Measurements from ENCODE around the gene ALS2CL. TPM values are rescaled to one million over a fixed set of nuclear protein-coding genes. Genes with fewer than 3 reads are reported as not detected.

The ALS2CL gene
- total RNA-seq, 3 donors from 2014 or later (not counting 1 experiment from before 2014, with no cell fraction given): 0.07 to 1.3 (median 0.70) TPM

- ATAC-seq (no peak), DNase-seq (peak in 1 of 2 donors; percentile 26)
- 95% methylated on average over 4 of the region's 4 CpGs for WGBS (ENCODE audit: insufficient coverage)
- Mint-ChIP-seq H3K4me3 (peak overlapping the region; percentile 28), H3K36me3 (no peaks in the 10 kb centered on the region), H3K27ac (no peak overlapping the region), H3K4me1 (peaks cover 4 to 32% of the 10 kb centered on the region in 2 donors), H3K27me3 (ENCODE audit: low read depth in 2 of 2) (peaks cover 0 to 19% of the 10 kb centered on the region in 2 donors), H3K9me3 (no peaks in the 10 kb centered on the region)
- no peak overlapping the region for H3K4me3 ChIP-seq (ENCODE audit: low read length)
- intact Hi-C loops (cut with micrococcal nuclease): no loop called here
- H3K27ac ChIP-seq (ENCODE audit: low read length): no peak overlapping the region
- peaks cover 13% of the 10 kb centered on the region for H3K27me3 ChIP-seq (ENCODE audit: control insufficient read depth, insufficient read depth, low read length)
- no peak for TF ChIP-seq CTCF (IDR thresholded peaks at IDR 0.05)
- H3K9me3 ChIP-seq (ENCODE audit: control insufficient read depth, insufficient read depth, low read length): no peaks in the 10 kb centered on the region
- peaks cover 41% of the 10 kb centered on the region for H3K4me1 ChIP-seq (ENCODE audit: control insufficient read depth, insufficient read depth, low read length)
- no peaks in the 10 kb centered on the region for H3K36me3 ChIP-seq (ENCODE audit: control insufficient read depth, insufficient read depth, low read length)
Observed at GRCh38 chr3:46695962-46696894, 2.7 kb upstream of the ALS2CL start.

- peak; percentile 19 for TF ChIP-seq CTCF (IDR thresholded peaks at IDR 0.05)
- whole genome bisulfite sequencing (ENCODE audit: insufficient coverage): 43% methylated on average over 11 of the region's 11 CpGs
- Mint-ChIP-seq H3K9me3 (no peaks in the 10 kb centered on the region), H3K27ac (peak overlapping the region in 1 of 2 donors; percentile 38), H3K27me3 (ENCODE audit: low read depth in 2 of 2) (peaks cover 0 to 17% of the 10 kb centered on the region in 2 donors), H3K4me3 (peak overlapping the region; percentile 28), H3K4me1 (peaks cover 4 to 32% of the 10 kb centered on the region in 2 donors), H3K36me3 (no peaks in the 10 kb centered on the region)
- H3K27ac ChIP-seq (ENCODE audit: low read length): no peak overlapping the region
- peak in 1 of 3 donors; percentile 27 for ATAC-seq
- DNase-seq: peak in 1 of 2 donors; percentile 69
- H3K4me1 ChIP-seq (ENCODE audit: control insufficient read depth, insufficient read depth, low read length): peaks cover 47% of the 10 kb centered on the region
- H3K36me3 ChIP-seq (ENCODE audit: control insufficient read depth, insufficient read depth, low read length): no peaks in the 10 kb centered on the region
- no peak overlapping the region for H3K4me3 ChIP-seq (ENCODE audit: low read length)
- H3K9me3 ChIP-seq (ENCODE audit: control insufficient read depth, insufficient read depth, low read length): no peaks in the 10 kb centered on the region
- H3K27me3 ChIP-seq (ENCODE audit: control insufficient read depth, insufficient read depth, low read length): peaks cover 13% of the 10 kb centered on the region
- intact Hi-C loops (cut with micrococcal nuclease): no loop called here
Observed at GRCh38 chr3:46695177-46695961, 1.9 kb upstream of the ALS2CL start.

GRCh38 chr3:46694520-46694919 lies 1.0 kb upstream of the ALS2CL start:
- peak overlapping the region; percentile 13 for H3K4me3 Mint-ChIP-seq
- Histone ChIP-seq H3K4me1 (ENCODE audit: control insufficient read depth, insufficient read depth, low read length) (peaks cover 43% of the 10 kb centered on the region), H3K27ac (ENCODE audit: low read length) (no peak overlapping the region), H3K4me3 (ENCODE audit: low read length) (no peak overlapping the region), H3K27me3 (ENCODE audit: control insufficient read depth, insufficient read depth, low read length) (peaks cover 13% of the 10 kb centered on the region), H3K36me3 (ENCODE audit: control insufficient read depth, insufficient read depth, low read length) (no peaks in the 10 kb centered on the region), H3K9me3 (ENCODE audit: control insufficient read depth, insufficient read depth, low read length) (no peaks in the 10 kb centered on the region)
- H3K27me3 Mint-ChIP-seq (ENCODE audit: low read depth in 2 of 2): peaks cover 0 to 15% of the 10 kb centered on the region in 2 donors
- peaks cover 4 to 32% of the 10 kb centered on the region in 2 donors for H3K4me1 Mint-ChIP-seq
- TF ChIP-seq CTCF (IDR thresholded peaks at IDR 0.05): no peak
- WGBS (ENCODE audit: insufficient coverage): 95% methylated on average over 3 of the region's 3 CpGs
- H3K36me3 Mint-ChIP-seq: no peaks in the 10 kb centered on the region
- H3K27ac Mint-ChIP-seq: peak overlapping the region in 1 of 2 donors; percentile 38
- ATAC-seq (no peak), DNase-seq (no peak)
- intact Hi-C loops (cut with micrococcal nuclease): no loop called here
- no peaks in the 10 kb centered on the region for H3K9me3 Mint-ChIP-seq
